ENCODE measurements around the gene TLE2.

TLE2 gene

DNA sequence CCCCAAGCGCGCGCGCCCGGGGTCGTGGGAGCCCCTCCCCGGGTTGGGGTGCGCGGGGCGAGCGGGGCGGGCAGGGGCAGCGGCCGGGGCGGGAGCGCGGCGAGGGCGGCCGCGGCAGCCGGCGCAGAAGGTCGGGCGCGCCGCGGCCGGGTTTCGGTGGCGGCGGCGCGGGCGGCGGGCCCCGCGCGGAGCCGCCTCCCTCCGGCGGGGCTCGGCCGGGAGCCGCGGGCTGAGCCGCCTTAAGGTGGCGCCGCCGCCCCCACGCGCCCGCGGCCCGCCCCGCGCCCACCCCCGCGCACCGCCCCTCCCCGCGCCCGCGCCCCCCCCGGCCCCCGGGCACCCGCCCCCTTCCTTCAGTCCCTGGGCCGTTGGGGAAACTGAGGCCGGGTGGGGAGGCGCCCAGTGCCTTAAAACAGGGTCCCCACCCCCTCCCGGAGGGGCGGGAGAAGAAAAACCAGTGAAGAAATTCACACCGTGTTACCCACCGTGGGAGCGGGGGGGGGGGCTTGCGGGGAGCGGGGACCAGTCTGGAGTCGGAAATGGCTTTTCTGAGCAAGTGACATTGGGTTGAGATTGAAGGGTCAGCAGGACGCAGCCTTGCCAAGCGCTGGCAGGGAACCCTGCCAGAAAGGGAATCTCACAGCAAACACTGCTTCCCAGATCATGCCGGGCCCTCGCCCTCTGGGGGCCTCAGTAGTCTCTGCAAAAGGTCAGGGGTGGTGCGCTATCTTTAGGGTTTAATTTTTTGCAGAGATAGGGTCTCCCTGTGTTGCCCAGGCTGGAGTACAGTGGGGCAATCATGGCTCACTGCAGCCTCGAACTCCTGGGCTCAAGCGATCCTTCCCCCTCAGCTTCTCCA lies at the start of gene TLE2:
TLE2 (minus strand) TSS at position 216 of the 859 bp plus-strand sequence. CDS start 376 bp downstream, outside the sequence.
- DNase-seq (ENCODE audit: low spot score) = no peak

DNA sequence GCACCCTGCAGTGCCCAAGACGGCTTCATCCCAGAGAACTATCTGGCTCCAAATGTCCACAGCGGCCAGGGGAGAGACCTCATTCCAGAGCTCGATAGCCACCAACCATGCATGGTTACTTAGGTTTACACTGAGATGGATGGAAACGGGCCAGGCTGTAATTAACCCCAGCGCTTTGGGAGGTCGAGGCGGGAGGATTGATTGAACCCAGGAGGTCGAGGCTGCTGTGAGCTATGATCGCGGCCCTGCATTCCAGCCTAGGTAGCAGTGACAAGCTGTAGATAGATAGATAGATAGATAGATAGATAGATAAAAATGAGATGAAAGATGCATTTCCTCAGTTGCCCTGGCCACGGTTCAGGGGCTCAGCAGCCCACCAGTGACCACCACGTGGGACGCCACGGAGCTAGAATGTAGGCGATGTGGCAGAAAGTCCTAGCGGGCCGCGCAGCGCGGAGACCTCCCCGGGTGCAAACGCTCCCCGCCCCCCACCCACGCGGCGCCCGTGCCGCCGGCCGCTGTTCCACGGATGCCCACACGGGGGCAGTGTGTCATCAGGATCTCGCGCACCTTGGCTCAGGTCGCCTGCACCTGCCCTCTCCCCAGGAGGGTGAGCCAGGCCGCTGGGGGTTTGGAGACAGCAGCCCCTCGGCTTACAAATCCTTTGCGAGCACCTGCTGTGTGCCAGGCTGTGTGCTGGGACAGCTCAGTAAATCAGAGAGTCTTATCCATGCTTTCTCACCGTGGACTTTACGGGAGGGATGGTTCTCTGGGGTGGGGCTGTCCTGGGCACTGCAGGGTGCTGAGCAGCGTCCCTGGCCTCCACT lies 46.7 kb upstream of the TLE2 start:
- DNase-seq (ENCODE audit: low spot score) = no peak

DNA sequence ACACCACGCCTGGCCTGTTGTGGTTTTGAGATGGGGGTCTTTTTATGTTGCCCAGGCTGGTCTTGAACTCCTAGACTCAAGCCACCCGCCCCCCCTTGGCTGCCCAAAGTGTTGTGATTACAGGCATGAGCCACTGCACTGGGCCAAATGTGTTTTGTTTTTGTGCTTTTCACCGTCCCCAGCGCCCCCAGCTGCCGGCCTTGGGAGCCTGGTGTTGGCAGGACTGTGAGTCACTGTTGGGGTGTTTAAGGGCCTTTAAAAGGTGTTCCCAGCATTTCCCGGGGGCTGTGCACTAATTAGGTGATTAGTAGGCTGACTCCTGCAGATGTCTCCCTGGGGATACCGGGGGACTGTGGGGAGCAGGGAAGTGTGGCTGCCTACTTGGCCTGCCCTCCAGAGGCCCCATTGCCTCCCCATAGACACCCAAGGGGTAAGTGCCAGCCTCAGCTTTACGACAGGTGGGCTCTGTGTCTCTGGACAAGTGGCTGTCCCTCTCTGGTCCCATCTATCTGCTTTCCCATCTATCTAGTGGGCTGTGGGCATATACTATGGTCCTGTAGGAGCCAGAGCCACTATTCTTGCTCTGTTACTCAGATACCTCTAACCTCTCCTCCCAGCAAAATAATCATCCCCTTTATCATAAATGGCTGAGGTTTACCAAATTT lies 45.0 kb upstream of the TLE2 start:
- no peak for DNase-seq (ENCODE audit: low spot score)

DNA sequence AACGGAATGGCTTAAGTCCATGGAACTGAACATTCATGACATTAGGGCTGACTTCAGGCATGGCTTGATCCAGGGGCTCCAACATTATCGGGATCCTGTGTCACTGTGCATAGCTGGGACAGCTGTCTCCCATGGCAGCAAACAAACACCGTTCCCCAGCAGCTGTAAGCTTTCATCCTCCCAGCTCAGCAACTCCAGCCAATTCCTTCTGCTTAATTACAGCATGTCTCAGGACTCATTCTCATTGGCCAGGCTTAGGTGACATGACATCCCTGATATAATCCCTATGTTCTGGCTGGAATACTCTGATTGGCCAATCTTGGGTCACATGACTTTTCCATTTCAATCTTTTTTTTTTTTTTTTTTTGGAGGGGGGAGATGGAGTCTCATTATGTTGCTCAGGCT lies 44.1 kb upstream of the TLE2 start:
- DNase-seq (ENCODE audit: low spot score) = no peak

DNA sequence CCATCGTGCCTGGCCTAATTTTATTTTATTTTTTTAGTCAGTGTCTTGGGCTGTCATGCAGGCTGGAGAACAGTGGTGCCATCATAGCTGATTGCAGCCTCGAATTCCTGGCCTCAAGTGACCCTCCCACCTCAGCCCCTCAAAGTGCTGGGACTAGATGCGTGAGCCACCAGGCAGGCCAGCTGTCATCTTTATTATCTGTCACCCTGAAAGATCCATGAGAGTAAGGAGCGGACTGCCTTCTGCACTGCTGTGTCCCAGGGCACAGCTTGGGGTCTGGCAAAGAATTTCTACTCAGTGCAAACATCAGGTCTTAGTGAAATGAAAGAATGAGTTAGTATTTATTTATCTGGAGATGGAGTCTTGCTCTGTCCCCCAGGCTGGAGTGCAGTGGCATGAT lies 42.7 kb upstream of the TLE2 start:
- DNase-seq (ENCODE audit: low spot score) = no peak

DNA sequence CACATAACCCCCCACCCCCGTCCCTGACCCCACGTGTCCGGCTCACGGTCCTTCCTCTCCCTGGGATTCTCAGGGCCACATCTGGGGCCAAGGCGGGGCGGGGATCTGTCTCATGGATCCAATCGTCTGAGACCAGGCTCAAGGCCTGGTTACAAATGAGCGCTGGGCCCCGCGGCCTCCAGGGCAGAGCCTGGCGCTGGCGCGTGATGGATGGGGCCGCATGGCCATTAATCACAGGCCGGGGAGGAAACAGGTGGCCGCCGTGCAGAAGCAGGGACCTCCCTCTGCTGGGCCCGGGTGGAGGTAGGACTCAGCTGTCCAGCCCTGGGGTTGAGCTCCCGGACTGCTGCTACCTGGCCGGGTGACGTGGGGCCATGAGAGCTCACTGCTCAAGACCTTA lies 39.0 kb upstream of the TLE2 start:
- DNase-seq (ENCODE audit: low spot score) = no peak

DNA sequence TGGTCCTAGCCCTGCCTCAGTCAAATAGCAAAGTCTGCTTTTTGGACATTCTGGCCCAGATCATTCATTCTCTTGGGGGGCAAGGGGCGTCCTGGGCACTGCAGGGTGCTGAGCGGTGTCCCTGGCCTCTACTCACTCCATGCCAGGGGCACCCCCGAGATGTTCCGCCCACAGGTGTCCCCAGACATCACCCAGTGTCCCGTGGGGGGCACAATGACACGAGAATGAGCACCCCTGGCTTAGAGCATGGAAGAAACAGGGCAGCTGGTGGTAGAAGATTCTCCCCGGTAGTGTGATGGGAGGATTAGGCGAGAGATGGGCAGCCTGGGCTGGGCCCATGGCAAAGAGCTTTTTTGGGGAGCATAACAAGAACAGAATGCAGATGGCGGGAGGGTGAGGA lies 38.5 kb upstream of the TLE2 start:
- DNase-seq (ENCODE audit: low spot score) = no peak

DNA sequence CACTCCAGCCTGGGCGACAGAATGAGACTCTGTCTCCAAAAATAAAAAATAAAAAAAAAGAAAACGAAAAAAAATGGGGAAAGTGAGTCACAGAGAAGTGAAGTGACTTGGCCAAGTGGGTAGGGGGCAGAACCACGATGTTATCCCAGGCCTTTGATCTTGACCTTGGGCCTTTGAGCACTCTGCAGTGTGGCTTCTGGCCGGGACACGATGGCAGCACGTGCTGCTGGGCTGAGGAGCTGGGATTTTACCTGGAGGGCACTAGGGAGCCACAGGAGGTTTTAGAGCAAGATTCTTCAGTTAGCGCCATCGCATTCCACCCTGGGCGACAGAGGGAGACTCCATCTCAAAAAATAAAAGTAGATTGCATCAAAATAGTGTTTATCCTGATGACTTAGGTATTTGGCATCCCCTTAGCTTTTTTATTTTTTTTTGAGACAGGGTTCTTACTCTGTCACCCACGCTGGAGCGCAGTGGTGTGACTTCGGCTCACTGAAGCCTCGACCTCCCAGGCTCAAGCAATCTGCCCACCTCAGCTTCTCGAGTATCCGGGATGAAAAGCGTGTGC lies 37.5 kb upstream of the TLE2 start:
- DNase-seq (ENCODE audit: low spot score) = no peak

DNA sequence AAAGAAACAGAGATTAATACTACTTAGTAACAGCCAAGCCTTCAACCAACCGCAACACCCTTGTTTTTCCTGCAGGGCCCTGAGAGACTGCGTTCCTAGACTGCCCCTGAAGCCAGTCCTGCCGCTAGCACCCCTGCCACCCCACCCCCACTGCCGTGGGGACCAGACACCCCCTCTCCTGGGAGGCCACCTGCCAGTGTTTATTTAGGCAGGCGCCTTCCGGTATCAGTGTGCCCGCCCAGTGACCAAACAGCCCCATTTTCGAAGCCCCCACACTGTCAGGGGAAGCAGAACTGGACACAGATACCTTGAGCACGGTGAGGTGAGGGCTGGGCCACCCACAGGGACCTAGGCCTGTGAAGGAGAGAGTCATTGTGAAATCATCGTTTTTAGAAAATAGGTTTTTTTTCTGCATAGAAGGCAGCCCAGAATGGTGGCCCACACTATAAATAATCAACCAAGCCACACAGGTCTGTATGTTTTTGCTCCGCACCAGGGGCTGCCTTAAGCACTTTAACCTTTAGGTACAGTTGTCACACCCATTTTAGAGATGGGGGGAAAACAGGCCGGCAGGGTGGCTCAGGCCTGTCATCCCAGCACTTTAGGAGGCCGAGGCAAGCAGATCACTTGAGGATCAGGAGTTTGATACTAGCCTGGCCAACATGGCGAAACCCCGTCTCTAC lies 36.7 kb upstream of the TLE2 start:
- DNase-seq (ENCODE audit: low spot score) = no peak

DNA sequence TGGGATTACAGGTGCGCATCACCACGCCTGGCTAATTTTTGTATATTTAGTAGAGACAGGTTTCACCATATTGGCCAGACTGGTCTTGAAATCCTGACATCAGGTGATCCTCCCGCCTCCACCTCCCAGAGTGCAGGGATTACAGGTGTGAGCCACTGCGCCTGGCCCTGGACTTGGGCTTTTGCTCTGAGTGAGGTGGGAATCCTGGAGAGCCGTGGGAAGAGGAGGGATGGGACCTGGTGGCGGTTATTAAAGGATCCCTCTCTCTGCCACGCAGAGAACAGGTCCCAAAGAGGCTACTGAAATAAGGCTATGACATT lies 34.9 kb upstream of the TLE2 start:
- no peak for DNase-seq (ENCODE audit: low spot score)

DNA sequence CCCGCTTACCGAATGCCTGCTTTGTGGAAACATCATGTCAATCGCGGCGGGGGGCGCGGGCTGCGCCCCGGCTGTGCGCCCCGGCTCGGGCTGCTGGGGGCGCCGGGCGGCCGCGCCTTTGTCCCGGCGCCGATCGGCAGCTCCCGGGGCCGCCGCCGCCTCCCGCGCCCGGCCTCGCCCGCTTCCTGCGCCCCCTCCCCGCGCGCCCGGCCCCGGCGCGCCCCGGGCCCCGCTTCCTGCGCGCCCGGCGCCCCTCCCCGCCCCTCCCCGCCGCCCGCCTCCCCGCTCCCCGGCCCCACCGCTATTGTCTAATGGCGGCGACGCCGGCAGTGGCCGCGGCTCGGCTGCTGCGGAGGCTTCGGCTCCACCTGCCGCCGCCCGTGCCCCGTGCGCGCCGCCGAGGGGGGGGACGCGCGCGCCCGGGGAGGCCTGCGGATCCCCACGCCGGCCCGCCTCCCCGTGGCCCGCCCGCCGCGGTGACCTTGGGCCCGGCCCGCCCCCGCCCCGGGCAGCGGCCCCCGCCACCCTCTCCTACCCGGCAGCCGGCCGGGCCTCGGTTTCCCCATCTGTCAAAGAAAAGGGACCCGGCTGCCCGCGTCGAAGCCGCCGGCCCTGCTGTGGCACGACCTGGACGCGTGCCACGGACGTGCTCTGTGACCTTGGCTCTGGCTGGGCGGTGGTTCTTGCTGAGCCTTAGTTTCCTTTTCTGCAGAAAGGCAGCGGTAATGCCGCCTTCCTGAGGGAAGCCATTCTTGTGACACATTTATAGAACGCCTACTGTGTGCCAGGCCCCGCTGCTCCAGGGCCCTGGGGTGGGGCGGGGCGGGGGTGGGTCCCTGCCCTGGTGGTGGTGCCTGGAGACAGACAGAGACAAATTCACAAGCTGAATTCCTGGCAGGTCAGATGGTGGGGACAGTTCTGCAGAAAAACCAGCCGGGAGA lies 33.4 kb upstream of the TLE2 start, which contains the start of gene TLE5:
TLE5 (minus strand) TSS at position 331 of the 941 bp plus-strand sequence; CDS start at position 36, 295 bp downstream.
- no peak for DNase-seq (ENCODE audit: low spot score)

DNA sequence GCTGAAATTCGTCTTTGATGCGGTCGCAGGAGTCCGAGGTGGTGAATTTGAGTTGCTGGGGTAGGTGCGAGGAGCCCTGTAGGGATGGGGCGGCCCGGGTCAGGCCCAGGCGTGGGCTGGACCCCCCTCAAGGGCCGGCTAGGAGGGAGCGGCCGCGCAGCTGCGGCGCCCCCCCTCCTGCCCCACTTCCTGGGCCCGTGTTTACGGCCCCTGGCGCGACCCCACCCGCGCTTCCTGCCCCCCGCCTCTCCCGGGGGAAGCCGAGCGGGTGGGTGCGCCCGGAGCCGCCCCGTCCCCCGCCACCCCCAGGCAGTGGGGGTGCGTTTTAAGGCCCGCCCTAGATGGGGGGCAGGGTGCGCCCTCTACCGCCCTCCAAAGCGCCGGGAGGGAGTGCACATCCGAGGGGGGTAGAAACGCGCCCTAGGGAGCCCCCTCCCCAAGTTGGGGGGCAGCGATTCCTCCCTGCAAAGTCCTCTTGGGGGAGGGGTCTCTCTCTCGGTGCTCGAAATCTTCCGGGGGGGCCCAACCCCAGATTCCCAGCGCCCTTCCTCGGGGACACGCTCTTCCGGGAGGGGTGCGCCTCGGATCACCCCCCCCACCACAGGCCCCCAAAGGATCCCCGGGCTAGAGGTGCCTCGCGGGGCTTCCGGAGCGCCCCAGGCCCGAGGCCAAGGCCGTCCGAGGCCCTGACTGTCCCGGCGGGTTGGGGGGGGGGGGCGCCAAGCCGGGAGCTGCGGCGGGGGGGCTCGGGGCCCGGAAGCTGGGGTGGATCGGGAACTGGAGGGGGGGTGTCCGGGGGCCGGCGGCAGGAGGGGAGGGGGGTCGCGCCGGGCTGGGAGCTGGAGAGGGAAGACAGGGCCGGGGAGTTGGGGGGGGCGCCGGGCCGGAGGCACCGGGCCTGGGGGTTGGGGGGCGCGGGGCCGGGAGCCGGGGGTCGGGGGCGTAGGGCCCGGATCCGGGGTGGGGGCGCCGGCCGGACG lies 32.4 kb upstream of the TLE2 start:
- DNase-seq (ENCODE audit: low spot score) = no peak

DNA sequence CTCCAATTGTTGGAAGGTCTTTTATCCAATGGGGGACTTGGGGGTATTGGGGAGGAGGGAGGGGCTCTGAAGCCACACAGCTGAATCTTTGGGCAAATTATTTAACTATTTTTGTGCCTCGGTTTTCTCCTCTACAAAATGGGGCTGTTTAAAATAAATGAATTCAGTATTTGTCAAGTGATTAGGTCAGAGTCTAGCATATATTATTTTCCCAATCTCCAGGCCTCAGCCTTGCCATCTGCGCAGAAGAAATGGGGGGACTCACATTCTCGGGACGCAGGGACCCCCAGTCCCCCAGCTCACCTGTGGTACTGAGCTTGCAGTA lies 31.7 kb upstream of the TLE2 start:
- no peak for DNase-seq (ENCODE audit: low spot score)

DNA sequence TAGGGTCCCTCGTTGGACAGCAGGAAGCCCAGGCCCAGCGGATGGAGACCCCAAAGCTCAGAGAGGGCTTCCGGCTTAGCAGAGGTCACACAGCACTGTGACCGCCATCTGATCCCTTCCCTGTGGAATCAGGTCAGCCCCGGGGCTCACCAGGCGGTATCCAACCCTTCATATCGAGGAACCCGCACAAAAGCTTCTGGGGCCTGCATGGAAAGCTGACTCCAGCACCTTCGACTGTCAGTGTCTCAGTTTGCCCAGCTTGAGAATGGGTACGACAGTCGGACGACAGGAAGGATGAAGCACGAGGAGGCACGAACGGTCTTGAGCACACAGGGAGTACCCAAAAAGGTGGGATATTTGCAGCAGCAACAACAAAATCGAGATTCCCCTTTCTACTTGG lies 30.6 kb upstream of the TLE2 start:
- no peak for DNase-seq (ENCODE audit: low spot score)

DNA sequence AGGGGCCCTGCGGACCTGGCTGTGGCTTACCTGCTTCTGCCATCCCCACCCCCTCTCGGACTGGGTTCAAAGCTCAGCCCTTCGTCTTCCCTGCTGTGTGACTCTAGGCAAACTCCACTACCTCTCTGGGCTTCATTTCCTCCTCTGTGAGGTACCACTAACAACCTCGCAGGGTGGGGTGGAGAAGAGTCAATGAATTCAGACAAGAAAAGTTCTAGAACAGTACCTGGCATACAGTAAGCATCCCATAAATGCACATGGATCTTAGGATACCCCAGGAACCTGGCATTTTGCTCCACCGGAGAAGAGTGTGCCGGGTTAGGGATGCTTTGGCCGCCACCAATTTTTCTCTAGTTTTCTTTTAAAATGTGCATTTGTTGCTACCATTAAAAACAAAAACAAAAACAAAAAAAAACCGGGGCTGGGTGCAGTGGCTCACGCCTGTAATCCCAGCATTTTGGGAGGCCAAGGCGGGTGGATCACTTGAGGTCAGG lies 29.8 kb upstream of the TLE2 start:
- no peak for DNase-seq (ENCODE audit: low spot score)

DNA sequence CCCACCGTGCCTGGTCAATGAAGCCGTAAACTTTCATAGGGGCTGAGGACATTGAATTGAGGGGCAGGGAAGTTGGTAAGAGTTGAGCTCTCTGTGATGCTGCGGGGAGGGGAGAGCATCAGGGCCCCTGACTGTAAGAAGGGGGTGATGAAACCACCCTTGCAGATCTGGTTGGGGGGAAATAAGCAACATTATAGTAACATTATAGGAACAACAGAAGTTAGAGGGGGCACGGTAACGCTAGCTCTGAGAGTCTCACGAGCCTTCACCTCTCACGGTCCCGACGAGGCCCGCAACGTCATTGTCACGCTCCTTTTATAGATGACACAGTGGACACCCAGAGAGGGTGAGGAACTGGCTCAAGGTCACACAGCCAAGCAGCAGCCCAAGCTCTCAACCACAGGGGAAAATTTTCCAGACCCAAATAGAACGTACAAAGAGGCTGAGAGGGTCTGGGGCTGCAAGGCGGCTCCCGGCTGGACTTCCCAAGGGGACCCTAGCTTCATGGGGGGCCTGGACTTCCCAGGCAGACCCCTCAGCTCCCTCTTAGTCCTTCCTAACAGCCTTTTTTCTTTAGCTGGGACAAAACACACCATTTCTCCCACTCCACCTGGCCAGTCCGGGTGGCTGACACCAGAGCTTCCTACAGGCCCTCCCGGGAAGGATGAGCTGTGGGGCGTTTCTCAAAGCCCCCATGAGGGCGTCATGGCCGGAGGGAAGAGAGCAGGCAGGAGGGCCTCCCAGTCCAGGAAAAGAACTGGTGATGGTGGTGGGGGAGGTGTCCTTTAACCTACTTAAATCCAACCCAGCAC lies 29.1 kb upstream of the TLE2 start:
- DNase-seq (ENCODE audit: low spot score) = no peak

DNA sequence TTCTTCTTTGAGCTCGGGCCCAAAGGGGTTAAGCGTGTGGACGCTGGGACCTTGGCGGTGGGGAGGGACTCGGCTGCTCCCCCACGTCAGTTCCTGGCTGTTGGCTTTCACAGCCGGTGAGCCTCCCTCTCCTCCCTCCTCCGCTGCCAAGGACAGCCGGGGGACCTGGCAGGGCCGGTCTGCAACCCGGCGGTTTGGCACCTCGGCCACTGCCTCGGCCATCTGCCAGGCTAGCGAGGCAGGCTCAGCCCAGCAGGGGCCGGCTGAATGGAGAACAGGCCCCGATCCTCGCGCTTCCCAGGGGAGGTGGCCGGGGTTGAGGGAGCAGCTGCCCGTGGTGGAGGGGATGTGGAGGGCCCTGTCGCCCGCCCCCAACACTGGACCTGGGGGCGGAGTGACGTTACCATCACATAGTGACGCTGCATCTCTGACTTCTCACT lies 28.2 kb upstream of the TLE2 start:
- DNase-seq (ENCODE audit: low spot score) = peak; percentile 91

DNA sequence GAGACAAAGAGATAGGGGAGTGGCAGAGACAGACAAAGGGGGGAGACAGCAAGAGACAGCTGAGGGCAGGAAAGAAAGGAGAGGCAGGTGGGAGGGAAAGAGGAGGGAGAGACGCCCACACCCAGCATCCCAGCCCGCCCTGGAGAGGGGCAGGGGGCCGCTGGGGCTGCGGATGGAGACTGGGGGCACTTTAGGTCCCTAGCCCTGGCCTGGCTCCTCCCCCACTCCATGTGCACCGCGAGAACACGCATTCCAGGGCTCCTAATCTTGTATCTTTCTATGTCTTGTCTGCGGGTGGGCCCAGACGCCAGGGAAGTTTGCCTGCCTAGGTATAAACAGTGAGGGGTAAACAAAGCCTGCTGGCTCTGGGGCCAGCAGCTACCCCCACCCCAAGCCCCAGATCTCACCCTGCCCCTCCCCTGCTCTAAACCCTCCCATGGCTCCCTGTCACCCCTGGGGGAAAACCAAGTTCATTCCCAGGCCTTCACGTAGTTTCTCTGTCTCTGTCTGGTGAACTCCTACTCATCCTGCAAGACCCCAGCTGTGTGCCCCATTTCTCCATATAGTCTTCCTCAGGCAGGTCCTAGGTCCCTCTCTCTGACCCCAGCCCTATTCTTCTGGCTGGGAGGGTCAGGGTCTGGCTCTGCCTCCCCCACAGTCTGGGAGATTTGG lies 27.5 kb upstream of the TLE2 start:
- DNase-seq (ENCODE audit: low spot score) = no peak

All from left forelimb (tissue), 1 donor.